ENCODE results near the gene FADS2. TPM values are rescaled to one million over a fixed set of nuclear protein-coding genes. Genes with fewer than 3 reads are reported as not detected.
"Not testable (repeated sequence)": the region's sequence is repeated elsewhere in the genome, so short reads cannot be mapped to it uniquely, and the experiment has no call there.

FADS2 gene
- total RNA-seq, 1 experiment from 2014 or later: 514 TPM

- Histone ChIP-seq H3K27me3 (ENCODE audit: insufficient read depth, low read depth) (no peaks in the 10 kb centered on the region), H3K4me1 (replicated peaks; ENCODE audit: insufficient read depth) (no peaks in the 10 kb centered on the region), H3K36me3 (ENCODE audit: low read depth) (no peaks in the 10 kb centered on the region), H3K27ac (no peak overlapping the region), H4K20me1 (ENCODE audit: insufficient read depth) (no peaks in the 10 kb centered on the region), H3K9me2 (ENCODE audit: insufficient read depth) (no peaks in the 10 kb centered on the region), H3K4me3 (no peak overlapping the region), H3F3A (ENCODE audit: insufficient read depth, low read depth) (peaks cover 11% of the 10 kb centered on the region; the same call in 1 of the 2 replicates), H3K79me2 (ENCODE audit: low read depth) (no peaks in the 10 kb centered on the region), H3K9me3 (ENCODE audit: insufficient read depth, low read depth) (no peaks in the 10 kb centered on the region), H3K4me2 (no peak overlapping the region), H2AFZ (no peak overlapping the region)
- intact Hi-C loops (cut with micrococcal nuclease; ENCODE audit: unreplicated experiment): no loop called here
- CTCF ChIA-PET: no interaction called here
- BruUV-seq (replicated peaks): no TSS peak
- POLR2A ChIA-PET (ENCODE audit: unreplicated experiment): no interaction called here
- DNase-seq: no peak
- no peak for TF ChIP-seq CTCF (conservative IDR thresholded peaks at IDR 0.05)
- TF ChIP-seq EZH2 (IDR thresholded peaks at IDR 0.05; ENCODE audit: low read depth): no peak
Measured at GRCh38 chr11:61880031-61880430, 51.9 kb downstream of the FADS2 start.

- Histone ChIP-seq H3K79me2 (ENCODE audit: low read depth) (no peaks in the 10 kb centered on the region), H3K36me3 (ENCODE audit: low read depth) (no peaks in the 10 kb centered on the region), H3K9me2 (ENCODE audit: insufficient read depth) (no peaks in the 10 kb centered on the region), H4K20me1 (ENCODE audit: insufficient read depth) (no peaks in the 10 kb centered on the region), H3K4me3 (no peak overlapping the region), H2AFZ (no peak overlapping the region), H3F3A (ENCODE audit: insufficient read depth, low read depth) (peaks cover 11% of the 10 kb centered on the region; the same call in 1 of the 2 replicates), H3K9me3 (ENCODE audit: insufficient read depth, low read depth) (no peaks in the 10 kb centered on the region), H3K4me1 (replicated peaks; ENCODE audit: insufficient read depth) (no peaks in the 10 kb centered on the region), H3K4me2 (no peak overlapping the region), H3K27me3 (ENCODE audit: insufficient read depth, low read depth) (no peaks in the 10 kb centered on the region), H3K27ac (no peak overlapping the region)
- CTCF ChIA-PET: no interaction called here
- BruUV-seq (replicated peaks): no TSS peak
- intact Hi-C loops (cut with micrococcal nuclease; ENCODE audit: unreplicated experiment): no loop called here
- TF ChIP-seq EZH2 (IDR thresholded peaks at IDR 0.05; ENCODE audit: low read depth): no peak
- POLR2A ChIA-PET (ENCODE audit: unreplicated experiment): no interaction called here
- DNase-seq: no peak
Measured at GRCh38 chr11:61880454-61880853, 52.4 kb downstream of the FADS2 start.

GRCh38 chr11:61881397-61881796 is 53.3 kb downstream of the FADS2 start:
- POLR2A ChIA-PET (ENCODE audit: unreplicated experiment): interaction anchor here (0.6 kb wide), 1 partner anchor 251 kb away, joined by 3 read pairs; no protein-coding TSS in a partner anchor

GRCh38 chr11:61882267-61882666 is 54.2 kb downstream of the FADS2 start:
- DNase-seq: peak; percentile 44 to 53
- H3K9me2 ChIP-seq (ENCODE audit: insufficient read depth); H3K27me3 ChIP-seq (ENCODE audit: insufficient read depth, low read depth); H3K27ac ChIP-seq; BruUV-seq (replicated peaks); H4K20me1 ChIP-seq (ENCODE audit: insufficient read depth); POLR2A ChIA-PET (ENCODE audit: unreplicated experiment); H2AFZ ChIP-seq; H3K9me3 ChIP-seq (ENCODE audit: insufficient read depth, low read depth); H3K79me2 ChIP-seq (ENCODE audit: low read depth); intact Hi-C loops (cut with micrococcal nuclease; ENCODE audit: unreplicated experiment); H3K4me1 ChIP-seq (replicated peaks; ENCODE audit: insufficient read depth); H3K36me3 ChIP-seq (ENCODE audit: low read depth); H3K4me2 ChIP-seq; H3K4me3 ChIP-seq: not testable (repeated sequence)
- peaks cover 13% of the 10 kb centered on the region; the same call in 1 of the 2 replicates for H3F3A ChIP-seq (ENCODE audit: insufficient read depth, low read depth)
- CTCF ChIA-PET: interaction anchor here (0.7 kb wide), 1 partner anchor 79 kb away, joined by 8 read pairs; no protein-coding TSS in a partner anchor

More at GRCh38 chr11:61881397-61881796, 53.3 kb downstream of the FADS2 start:
- Histone ChIP-seq H3K36me3 (ENCODE audit: low read depth) (no peaks in the 10 kb centered on the region), H2AFZ (no peak overlapping the region), H3K9me2 (ENCODE audit: insufficient read depth) (no peaks in the 10 kb centered on the region), H3K4me2 (no peak overlapping the region), H3K79me2 (ENCODE audit: low read depth) (no peaks in the 10 kb centered on the region), H3K27ac (no peak overlapping the region), H3K4me1 (replicated peaks; ENCODE audit: insufficient read depth) (no peaks in the 10 kb centered on the region), H4K20me1 (ENCODE audit: insufficient read depth) (no peaks in the 10 kb centered on the region), H3K4me3 (no peak overlapping the region), H3F3A (ENCODE audit: insufficient read depth, low read depth) (peaks cover 11% of the 10 kb centered on the region; the same call in 1 of the 2 replicates), H3K9me3 (ENCODE audit: insufficient read depth, low read depth) (no peaks in the 10 kb centered on the region), H3K27me3 (ENCODE audit: insufficient read depth, low read depth) (no peaks in the 10 kb centered on the region)
- no peak for DNase-seq
- no TSS peak for BruUV-seq (replicated peaks)
- CTCF ChIA-PET: interaction anchor here (0.6 kb wide), 1 partner anchor 11 kb away, joined by 3 read pairs; no protein-coding TSS in a partner anchor
- intact Hi-C loops (cut with micrococcal nuclease; ENCODE audit: unreplicated experiment): no loop called here
- TF ChIP-seq CTCF (conservative IDR thresholded peaks at IDR 0.05): no peak
- TF ChIP-seq EZH2 (IDR thresholded peaks at IDR 0.05; ENCODE audit: low read depth): no peak
